ENCODE results near the gene NQO2. TPM values are rescaled to one million over a fixed set of nuclear protein-coding genes. Genes with fewer than 3 reads are reported as not detected.

The NQO2 gene
- total and polyA plus RNA-seq, 10 of the 15 experiments (the other 5 are each of a cell fraction or from before 2014, with no cell fraction given): 0.55 to 2.6 (median 0.80) TPM

- TF ChIP-seq ZBTB40 (IDR thresholded peaks at IDR 0.05; ENCODE audit: borderline replicate concordance) (no peak), JUND (IDR thresholded peaks at IDR 0.05; ENCODE audit: low read depth, low read length) (no peak), BACH1 (IDR thresholded peaks at IDR 0.05; ENCODE audit: borderline replicate concordance) (no peak), IRF3 (IDR thresholded peaks at IDR 0.05) (no peak), SRF (IDR thresholded peaks at IDR 0.05; ENCODE audit: low read depth in 2 of 2, low read length in 2 of 2) (0 out of 4 replicates have a peak, but pooled peaks of 1 of the 2 experiments have one; percentile 20), BCL3 (IDR thresholded peaks at IDR 0.05; ENCODE audit: borderline replicate concordance, insufficient read depth, low read depth, low read length, poor library complexity, severe bottlenecking) (no peak), BHLHE40 (IDR thresholded peaks at IDR 0.05; ENCODE audit: borderline replicate concordance in 1 of 2, low read depth in 2 of 2, low read length in 1 of 2) (peak; percentile 58 to 66; a peak in 3 of 4 replicates), REST (IDR thresholded peaks at IDR 0.05; ENCODE audit: low read depth, low read length) (no peak), IRF4 (IDR thresholded peaks at IDR 0.05; ENCODE audit: low read depth, low read length) (peak; percentile 87), ZZZ3 (IDR thresholded peaks at IDR 0.05; ENCODE audit: control insufficient read depth, insufficient read length, low read depth) (no peak), ZBED1 (IDR thresholded peaks at IDR 0.05; ENCODE audit: borderline replicate concordance) (peak; percentile 51; the same call in 1 of the 2 replicates), TARDBP (IDR thresholded peaks at IDR 0.05; ENCODE audit: borderline replicate concordance) (no peak)
- TF ChIP-seq, protein P1, sequence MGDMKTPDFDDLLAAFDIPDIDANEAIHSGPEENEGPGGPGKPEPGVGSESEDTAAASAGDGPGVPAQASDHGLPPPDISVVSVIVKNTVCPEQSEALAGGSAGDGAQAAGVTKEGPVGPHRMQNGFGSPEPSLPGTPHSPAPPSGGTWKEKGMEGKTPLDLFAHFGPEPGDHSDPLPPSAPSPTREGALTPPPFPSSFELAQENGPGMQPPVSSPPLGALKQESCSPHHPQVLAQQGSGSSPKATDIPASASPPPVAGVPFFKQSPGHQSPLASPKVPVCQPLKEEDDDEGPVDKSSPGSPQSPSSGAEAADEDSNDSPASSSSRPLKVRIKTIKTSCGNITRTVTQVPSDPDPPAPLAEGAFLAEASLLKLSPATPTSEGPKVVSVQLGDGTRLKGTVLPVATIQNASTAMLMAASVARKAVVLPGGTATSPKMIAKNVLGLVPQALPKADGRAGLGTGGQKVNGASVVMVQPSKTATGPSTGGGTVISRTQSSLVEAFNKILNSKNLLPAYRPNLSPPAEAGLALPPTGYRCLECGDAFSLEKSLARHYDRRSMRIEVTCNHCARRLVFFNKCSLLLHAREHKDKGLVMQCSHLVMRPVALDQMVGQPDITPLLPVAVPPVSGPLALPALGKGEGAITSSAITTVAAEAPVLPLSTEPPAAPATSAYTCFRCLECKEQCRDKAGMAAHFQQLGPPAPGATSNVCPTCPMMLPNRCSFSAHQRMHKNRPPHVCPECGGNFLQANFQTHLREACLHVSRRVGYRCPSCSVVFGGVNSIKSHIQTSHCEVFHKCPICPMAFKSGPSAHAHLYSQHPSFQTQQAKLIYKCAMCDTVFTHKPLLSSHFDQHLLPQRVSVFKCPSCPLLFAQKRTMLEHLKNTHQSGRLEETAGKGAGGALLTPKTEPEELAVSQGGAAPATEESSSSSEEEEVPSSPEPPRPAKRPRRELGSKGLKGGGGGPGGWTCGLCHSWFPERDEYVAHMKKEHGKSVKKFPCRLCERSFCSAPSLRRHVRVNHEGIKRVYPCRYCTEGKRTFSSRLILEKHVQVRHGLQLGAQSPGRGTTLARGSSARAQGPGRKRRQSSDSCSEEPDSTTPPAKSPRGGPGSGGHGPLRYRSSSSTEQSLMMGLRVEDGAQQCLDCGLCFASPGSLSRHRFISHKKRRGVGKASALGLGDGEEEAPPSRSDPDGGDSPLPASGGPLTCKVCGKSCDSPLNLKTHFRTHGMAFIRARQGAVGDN (IDR thresholded peaks at IDR 0.05): peak; percentile 87
These were observed 27.3 kb downstream of the NQO2 start (continued) for GRCh38 chr6:3026791-3027626.
